ENCODE results near the gene RAB33A.
"Not testable (repeated sequence)": the region's sequence is repeated elsewhere in the genome, so short reads cannot be mapped to it uniquely, and the experiment has no call there.

The RAB33A gene

GRCh38 chrX:130216320-130216719 is 44.6 kb downstream of the RAB33A start:
- H3K36me3 Mint-ChIP-seq (ENCODE audit: low read depth), result peaks cover 71% of the 10 kb centered on the region
- H3K4me1 Mint-ChIP-seq, result no peaks in the 10 kb centered on the region
- DNase-seq, result no peak
- no peak overlapping the region for H3K27ac Mint-ChIP-seq
- H3K9me3 Mint-ChIP-seq, result peaks cover 33% of the 10 kb centered on the region
- H3K27me3 Mint-ChIP-seq (ENCODE audit: low read depth, poor library complexity), result no peaks in the 10 kb centered on the region
- no peak for TF ChIP-seq CTCF (IDR thresholded peaks at IDR 0.05)
- H3K4me3 Mint-ChIP-seq, result no peak overlapping the region

GRCh38 chrX:130224810-130225209 is 53.0 kb downstream of the RAB33A start:
- no peaks in the 10 kb centered on the region for H3K4me1 Mint-ChIP-seq
- H3K36me3 Mint-ChIP-seq (ENCODE audit: low read depth), result peaks cover 24% of the 10 kb centered on the region
- no peak overlapping the region for H3K27ac Mint-ChIP-seq
- peaks cover 3% of the 10 kb centered on the region for H3K27me3 Mint-ChIP-seq (ENCODE audit: low read depth, poor library complexity)
- H3K4me3 Mint-ChIP-seq, result no peak overlapping the region
- H3K9me3 Mint-ChIP-seq, result peaks cover 9% of the 10 kb centered on the region
- no peak for TF ChIP-seq CTCF (IDR thresholded peaks at IDR 0.05)
- no peak for DNase-seq

GRCh38 chrX:130228871-130229270 is 57.1 kb downstream of the RAB33A start:
- TF ChIP-seq CTCF (IDR thresholded peaks at IDR 0.05), result no peak
- Mint-ChIP-seq H3K9me3 (peaks cover 11% of the 10 kb centered on the region), H3K27me3 (ENCODE audit: low read depth, poor library complexity) (peaks cover 4% of the 10 kb centered on the region), H3K4me1 (no peaks in the 10 kb centered on the region), H3K36me3 (ENCODE audit: low read depth) (peaks cover 53% of the 10 kb centered on the region), H3K4me3 (no peak overlapping the region), H3K27ac (no peak overlapping the region)
- DNase-seq, result no peak

- not testable (repeated sequence) for H3K27ac Mint-ChIP-seq; H3K4me1 Mint-ChIP-seq; H3K27me3 Mint-ChIP-seq (ENCODE audit: low read depth, poor library complexity); DNase-seq; H3K4me3 Mint-ChIP-seq
- peaks cover 11% of the 10 kb centered on the region for H3K9me3 Mint-ChIP-seq
- H3K36me3 Mint-ChIP-seq (ENCODE audit: low read depth), result peaks cover 61% of the 10 kb centered on the region
These were observed 59.4 kb downstream of the RAB33A start for GRCh38 chrX:130231184-130231583.
